ENCODE data around the gene ITGB1. TPM values are rescaled to one million over a fixed set of nuclear protein-coding genes. Genes with fewer than 3 reads are reported as not detected.
A peak's percentile ranks its signal among the peaks of the same experiment; 100 is the strongest.

The ITGB1 gene
- total and polyA plus RNA-seq, 9 of the 15 experiments (the other 6 are each of a cell fraction or from before 2014, with no cell fraction given) = 40.2 to 194 (median 155) TPM

- TF ChIP-seq ATF3 (IDR thresholded peaks at IDR 0.05) = no peak
- TF ChIP-seq ATF3 (CRISPR knock-in tag; conservative IDR thresholded peaks at IDR 0.05) = no peak
- TF ChIP-seq DPF2 (IDR thresholded peaks at IDR 0.05) = peak; percentile 36; the same call in 1 of the 2 replicates
- no peak for TF ChIP-seq E2F1 (CRISPR knock-in tag; IDR thresholded peaks at IDR 0.05)
- TF ChIP-seq PKNOX1 (IDR thresholded peaks at IDR 0.05) = no peak
- TF ChIP-seq NR0B1 (IDR thresholded peaks at IDR 0.05; ENCODE audit: partially characterized antibody) = no peak
- TF ChIP-seq NBN (IDR thresholded peaks at IDR 0.05; ENCODE audit: low read depth) = no peak
- TF ChIP-seq MCM7 (IDR thresholded peaks at IDR 0.05) = no peak
- TF ChIP-seq RFX1 (IDR thresholded peaks at IDR 0.05) = no peak
- TF ChIP-seq SRSF3 (IDR thresholded peaks at IDR 0.05; ENCODE audit: insufficient read depth, low read length) = no peak
- TF ChIP-seq ZNF121 (CRISPR knock-in tag; conservative IDR thresholded peaks at IDR 0.05) = no peak
- TF ChIP-seq ZNF57 (CRISPR knock-in tag; IDR thresholded peaks at IDR 0.05) = no peak
- TF ChIP-seq POLR2A (conservative IDR thresholded peaks at IDR 0.05) = no peak
- no peak for TF ChIP-seq E2F4 (CRISPR knock-in tag; IDR thresholded peaks at IDR 0.05; ENCODE audit: low read depth)
- no peak for TF ChIP-seq NR2F6 (CRISPR knock-in tag; IDR thresholded peaks at IDR 0.05)
- no peak for TF ChIP-seq TSHZ1 (CRISPR knock-in tag; IDR thresholded peaks at IDR 0.05)
- no peak for TF ChIP-seq ZNF764 (CRISPR knock-in tag; IDR thresholded peaks at IDR 0.05; ENCODE audit: low read depth)
- no peak for TF ChIP-seq NELFE (IDR thresholded peaks at IDR 0.05; ENCODE audit: insufficient read depth, insufficient read length)
- no peak for TF ChIP-seq HMGN3 (IDR thresholded peaks at IDR 0.05; ENCODE audit: borderline replicate concordance, extremely low read depth, insufficient read length, low read depth, low read length)
- no peak for TF ChIP-seq ZBTB1 (CRISPR knock-in tag; IDR thresholded peaks at IDR 0.05; ENCODE audit: borderline replicate concordance, low read depth)
- no peak for TF ChIP-seq ZFP1 (CRISPR knock-in tag; IDR thresholded peaks at IDR 0.05)
Measured at GRCh38 chr10:32960022-32960421, 2.0 kb upstream of the ITGB1 start (continued).
